GM12872 (cell line): ENCODE results near the gene KDM2B.

Experiments used
- TF ChIP-seq, protein P1 (sequence below): IDR thresholded peaks from 3 replicates; pipeline ENCODE4 v1.5.1; 2011; ENCODE audit warnings: low read depth, mild to moderate bottlenecking, low read length, moderate library complexity; ENCODE audit not compliant: insufficient read depth

KDM2B gene

DNA sequence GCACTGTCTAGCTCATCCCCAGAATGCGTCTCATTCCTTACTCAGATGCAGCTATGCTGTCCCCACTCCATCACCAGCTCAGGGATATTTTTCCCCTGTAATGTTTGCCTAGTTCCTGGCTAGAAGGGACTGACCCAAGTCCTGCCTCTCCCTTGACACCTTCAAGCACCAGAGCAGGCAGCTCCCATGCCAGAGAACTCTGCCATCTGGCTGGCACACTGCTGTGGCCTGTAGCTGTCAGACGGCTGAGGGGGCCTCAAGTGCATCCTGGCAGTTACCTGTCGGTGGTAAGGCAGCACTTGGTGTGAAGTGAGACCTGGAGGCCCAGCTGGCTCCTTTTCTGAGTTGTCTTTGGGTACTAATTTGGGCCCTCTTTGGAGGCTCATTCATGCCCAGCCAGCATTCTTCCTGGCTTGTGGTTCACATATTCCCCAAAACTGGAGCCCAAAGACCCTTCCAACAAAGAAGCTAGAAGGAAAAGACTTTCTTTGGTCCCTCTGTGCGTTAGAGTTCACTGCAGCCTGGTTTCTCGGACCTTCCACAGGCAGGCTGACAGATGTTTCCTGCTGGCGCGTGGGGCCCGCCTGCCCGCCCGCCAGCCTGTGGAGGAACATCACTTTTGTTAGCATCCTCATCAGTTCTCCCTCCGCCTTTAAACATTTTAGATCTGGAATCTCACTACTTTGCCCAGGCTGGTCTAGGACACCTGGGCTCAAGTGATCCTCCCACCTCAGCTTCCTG lies 147.9 kb downstream of the KDM2B start:
- TF ChIP-seq, protein P1, sequence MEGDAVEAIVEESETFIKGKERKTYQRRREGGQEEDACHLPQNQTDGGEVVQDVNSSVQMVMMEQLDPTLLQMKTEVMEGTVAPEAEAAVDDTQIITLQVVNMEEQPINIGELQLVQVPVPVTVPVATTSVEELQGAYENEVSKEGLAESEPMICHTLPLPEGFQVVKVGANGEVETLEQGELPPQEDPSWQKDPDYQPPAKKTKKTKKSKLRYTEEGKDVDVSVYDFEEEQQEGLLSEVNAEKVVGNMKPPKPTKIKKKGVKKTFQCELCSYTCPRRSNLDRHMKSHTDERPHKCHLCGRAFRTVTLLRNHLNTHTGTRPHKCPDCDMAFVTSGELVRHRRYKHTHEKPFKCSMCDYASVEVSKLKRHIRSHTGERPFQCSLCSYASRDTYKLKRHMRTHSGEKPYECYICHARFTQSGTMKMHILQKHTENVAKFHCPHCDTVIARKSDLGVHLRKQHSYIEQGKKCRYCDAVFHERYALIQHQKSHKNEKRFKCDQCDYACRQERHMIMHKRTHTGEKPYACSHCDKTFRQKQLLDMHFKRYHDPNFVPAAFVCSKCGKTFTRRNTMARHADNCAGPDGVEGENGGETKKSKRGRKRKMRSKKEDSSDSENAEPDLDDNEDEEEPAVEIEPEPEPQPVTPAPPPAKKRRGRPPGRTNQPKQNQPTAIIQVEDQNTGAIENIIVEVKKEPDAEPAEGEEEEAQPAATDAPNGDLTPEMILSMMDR: no peak

DNA sequence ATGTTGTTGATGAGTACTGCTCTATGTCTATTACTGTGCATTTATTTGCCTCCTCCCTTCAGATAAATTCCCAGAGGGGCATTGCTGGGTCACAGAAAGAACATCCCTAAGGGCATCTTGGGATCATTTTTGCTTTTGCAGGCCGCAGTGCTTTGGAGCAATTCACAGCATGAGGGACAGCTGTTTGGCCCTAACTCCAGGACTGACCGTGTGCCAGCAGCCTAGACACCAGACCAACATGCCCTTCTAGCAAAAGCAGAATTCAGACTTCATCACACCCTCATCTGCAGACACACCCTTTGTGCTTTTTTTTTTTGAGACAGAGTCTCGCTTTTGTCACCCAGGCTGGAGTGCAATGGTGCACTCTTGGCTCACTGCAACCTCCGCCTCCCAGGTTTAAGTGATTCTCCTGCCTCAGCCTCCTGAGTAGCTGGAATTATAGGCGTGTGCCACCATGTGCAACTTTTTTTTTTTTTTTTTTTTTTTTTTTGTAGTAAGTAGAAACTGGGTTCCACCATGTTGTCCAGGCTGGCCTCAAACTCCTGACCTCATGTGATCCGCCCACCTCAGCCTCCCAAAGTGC lies 149.9 kb downstream of the KDM2B start:
- TF ChIP-seq, protein P1: no peak

DNA sequence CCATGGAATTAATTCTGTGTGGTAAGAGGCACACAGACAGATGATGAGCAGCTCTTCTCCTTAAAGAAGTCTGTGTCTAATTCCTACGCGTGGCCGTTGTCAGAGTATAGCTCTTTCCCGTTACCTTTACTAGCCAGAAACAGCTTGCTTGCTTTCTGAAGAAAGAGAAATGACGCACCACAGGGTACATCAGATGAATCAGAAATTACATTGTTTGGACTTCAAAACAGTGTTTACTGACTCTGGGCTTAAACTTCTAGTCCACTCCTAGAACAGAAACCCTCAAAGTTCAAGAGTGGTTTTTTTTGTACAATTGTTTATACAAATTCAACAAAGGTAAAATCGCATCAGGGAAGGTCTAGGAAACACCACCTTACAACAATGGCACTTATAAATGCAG lies 151.9 kb downstream of the KDM2B start:
- TF ChIP-seq, protein P1: no peak

DNA sequence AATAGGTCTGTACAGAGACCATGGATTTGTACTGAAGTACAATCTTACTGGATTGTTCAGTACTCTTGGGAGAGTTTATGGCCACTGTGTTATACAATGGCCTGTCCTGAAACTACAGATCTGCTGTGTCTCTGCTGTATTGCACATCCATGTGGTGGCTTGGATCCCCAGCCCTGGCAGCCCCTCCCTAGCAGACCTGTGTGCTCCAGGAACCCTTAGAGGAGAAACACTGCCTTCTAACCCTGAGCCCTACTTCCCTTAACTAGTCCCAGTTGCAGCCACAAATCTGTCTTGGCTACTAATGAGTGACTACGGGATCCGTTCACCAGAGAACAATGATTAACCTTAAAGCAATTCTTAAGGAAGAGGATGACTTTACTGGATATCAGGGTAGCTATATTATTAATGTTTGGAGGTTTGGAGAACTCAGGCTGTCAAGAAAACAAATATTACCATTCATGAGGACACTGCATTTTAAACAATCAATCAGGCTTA lies 153.2 kb downstream of the KDM2B start:
- TF ChIP-seq, protein P1: no peak

DNA sequence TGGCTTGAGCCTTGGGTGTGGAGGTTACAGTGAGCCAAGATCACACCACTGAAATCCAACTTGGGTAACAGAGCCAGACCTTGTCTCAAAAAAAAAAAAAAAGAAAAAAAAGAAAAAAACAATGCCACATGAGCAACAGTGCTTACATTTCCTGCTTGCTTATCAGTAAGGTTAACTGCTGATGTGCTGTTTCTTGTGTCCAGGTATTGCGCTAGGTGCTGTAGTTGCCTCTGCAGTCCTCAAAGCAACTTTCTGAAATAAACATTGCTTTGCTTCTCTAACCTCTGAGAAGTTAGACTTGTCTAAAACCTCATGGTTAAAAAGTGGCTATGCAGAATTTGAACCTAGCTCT lies 156.2 kb downstream of the KDM2B start:
- TF ChIP-seq, protein P1: no peak

DNA sequence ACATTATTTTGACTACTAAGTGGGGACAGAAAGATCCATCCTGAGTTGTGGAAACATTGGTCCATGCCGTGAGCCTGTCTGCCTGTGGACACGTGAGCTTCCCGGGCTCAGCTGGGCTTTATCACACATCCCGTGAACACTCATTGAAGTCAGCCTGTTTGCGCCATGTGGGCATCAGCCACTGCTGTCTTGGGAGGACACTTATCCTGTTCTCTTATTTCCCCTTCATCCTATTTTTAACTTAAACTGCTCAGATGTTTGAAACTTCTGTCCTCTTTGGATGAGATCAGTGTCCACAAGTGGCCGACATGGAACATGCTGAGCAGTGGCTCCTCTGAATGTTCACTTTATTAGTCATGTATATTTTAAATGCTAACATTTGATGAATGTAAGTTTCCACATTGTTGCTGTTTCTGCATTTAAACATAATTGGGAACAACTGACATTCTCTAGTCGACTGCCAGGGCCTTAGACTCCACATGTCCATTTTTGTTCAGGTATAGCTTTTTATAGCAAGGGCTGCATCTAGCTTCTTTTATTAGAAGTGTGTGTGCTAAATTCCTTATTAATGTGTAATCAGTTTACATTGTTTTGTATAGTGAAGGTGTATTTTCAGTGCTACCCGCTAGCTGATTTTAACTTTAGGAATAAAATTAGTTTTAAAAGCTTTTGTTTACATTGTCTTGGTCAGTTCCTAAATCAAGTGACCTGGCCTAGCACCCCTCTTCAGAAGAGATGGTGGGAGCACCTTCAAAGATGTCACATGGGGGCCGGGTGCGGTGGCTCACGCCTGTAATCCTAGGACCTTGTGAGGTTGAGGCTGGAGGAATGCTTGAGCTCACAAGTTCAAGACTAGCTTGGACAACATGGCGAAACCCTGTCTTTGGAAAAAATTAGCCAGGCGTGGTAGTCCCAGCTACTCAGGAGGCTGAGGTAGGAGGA lies 156.9 kb downstream of the KDM2B start:
- TF ChIP-seq, protein P1: no peak

DNA sequence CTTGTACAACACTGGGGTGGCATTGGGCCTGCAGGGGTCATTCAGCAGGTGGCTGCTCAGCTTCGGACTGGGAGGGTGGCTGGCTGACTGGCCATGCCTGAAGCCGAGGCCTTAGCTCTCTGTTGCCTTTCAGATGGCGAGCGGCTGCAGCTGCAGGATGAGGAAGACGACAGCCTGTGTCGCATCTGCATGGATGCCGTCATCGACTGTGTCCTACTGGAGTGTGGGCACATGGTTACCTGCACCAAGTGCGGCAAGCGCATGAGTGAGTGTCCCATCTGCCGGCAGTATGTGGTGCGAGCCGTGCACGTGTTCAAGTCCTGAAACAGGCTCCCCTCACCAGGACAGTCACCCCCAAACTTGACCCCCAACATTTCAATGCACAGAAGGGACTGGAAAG lies 157.6 kb downstream of the KDM2B start:
- TF ChIP-seq, protein P1: no peak
